GM18861 (cell line): Measurements from ENCODE around the gene GSE1.

Source experiments
- ATAC-seq: cut with Tn5 transposase; IDR thresholded peaks from one replicate; pipeline ENCODE4 v1.9.1; 2021; ENCODE audit not compliant: unreplicated experiment

GSE1 gene

GRCh38 chr16:85645021-85645589 is 32.0 kb downstream of the GSE1 start:
- ATAC-seq: no peak

- ATAC-seq: no peak
Observed at GRCh38 chr16:85646358-85646907, 33.3 kb downstream of the GSE1 start.

- ATAC-seq: no peak
Observed at GRCh38 chr16:85646976-85647375, 33.9 kb downstream of the GSE1 start.

- no peak for ATAC-seq
Observed at GRCh38 chr16:85648070-85648714, 35.1 kb downstream of the GSE1 start.

GRCh38 chr16:85648805-85649204 is 35.7 kb downstream of the GSE1 start:
- ATAC-seq: no peak

GRCh38 chr16:85649411-85650134 is 36.5 kb downstream of the GSE1 start:
- no peak for ATAC-seq

- no peak for ATAC-seq
Observed at GRCh38 chr16:85650135-85650843, 37.2 kb downstream of the GSE1 start.

- no peak for ATAC-seq
Observed at GRCh38 chr16:85650844-85651628, 37.9 kb downstream of the GSE1 start.

GRCh38 chr16:85651629-85652430 is 38.7 kb downstream of the GSE1 start:
- no peak for ATAC-seq

- no peak for ATAC-seq
Observed at GRCh38 chr16:85652431-85653221, 39.5 kb downstream of the GSE1 start.

GRCh38 chr16:85653290-85653891 is 40.3 kb downstream of the GSE1 start:
- ATAC-seq: no peak

GRCh38 chr16:85654251-85655095 is 41.4 kb downstream of the GSE1 start:
- no peak for ATAC-seq

GRCh38 chr16:85655216-85656129 is 42.4 kb downstream of the GSE1 start:
- ATAC-seq: no peak

GRCh38 chr16:85656351-85657266 is 43.5 kb downstream of the GSE1 start:
- ATAC-seq: no peak

- no peak for ATAC-seq
Observed at GRCh38 chr16:85657267-85657650, 44.1 kb downstream of the GSE1 start.

GRCh38 chr16:85657996-85658395 is 44.9 kb downstream of the GSE1 start:
- ATAC-seq: no peak
